SK-N-SH treated with all-trans-retinoic acid at 6 μM for 48 hours (cell line): ENCODE measurements around the gene CAMKMT.

ENCODE experiments used
- ATAC-seq: fragments of 200-7000 bp; cut with Tn5 transposase; 3 replicates; pipeline ENCODE4 v1.9.1; 2020; ENCODE audit warnings: mild to moderate bottlenecking, moderate library complexity
- ARNTL ChIP-seq: fragments of 450-650 bp; formaldehyde crosslinking; IDR thresholded peaks from 2 replicates; pipeline ENCODE4 v1.5.0; 2020; ENCODE audit warnings: low read depth, mild to moderate bottlenecking, moderate library complexity, borderline replicate concordance
- BACH2 ChIP-seq: fragments of 250-450 bp; sonication (Bioruptor Pico); IDR thresholded peaks from 2 replicates; pipeline ENCODE4 v1.9.0; 2021; ENCODE audit warnings: mild to moderate bottlenecking, borderline replicate concordance
- CREB5 ChIP-seq: fragments of 250-450 bp; sonication (Bioruptor Pico); IDR thresholded peaks from 2 replicates; pipeline ENCODE4 v1.5.1; 2020; ENCODE audit warnings: low read depth, mild to moderate bottlenecking, moderate library complexity
- CSDC2 ChIP-seq: fragments of 250-450 bp; sonication (Bioruptor Pico); IDR thresholded peaks from 2 replicates; pipeline ENCODE4 v1.5.0; 2020; ENCODE audit warnings: mild to moderate bottlenecking, moderate library complexity
- CSRNP3 ChIP-seq: fragments of 250-450 bp; sonication (Bioruptor Pico); IDR thresholded peaks from 2 replicates; pipeline ENCODE4 v1.5.1; 2021; ENCODE audit warnings: mild to moderate bottlenecking, moderate library complexity
- ESRRG ChIP-seq: fragments of 250-450 bp; sonication (Bioruptor Pico); IDR thresholded peaks from 2 replicates; pipeline ENCODE4 v1.6.1; 2021; ENCODE audit warnings: mild to moderate bottlenecking
- GLIS3 ChIP-seq: fragments of 250-450 bp; sonication (Bioruptor Pico); IDR thresholded peaks from 2 replicates; pipeline ENCODE4 v1.5.0; 2020; ENCODE audit warnings: mild to moderate bottlenecking, moderate library complexity
- ISL1 ChIP-seq: fragments of 250-450 bp; sonication (Bioruptor Pico); IDR thresholded peaks from 2 replicates; pipeline ENCODE4 v2.1.2; 2022; ENCODE audit warnings: mild to moderate bottlenecking, moderate library complexity
- PATZ1 ChIP-seq: fragments of 250-450 bp; sonication (Bioruptor Pico); IDR thresholded peaks from 2 replicates; pipeline ENCODE4 v1.8.0; 2020; ENCODE audit warnings: mild to moderate bottlenecking, moderate library complexity, borderline replicate concordance
- POU6F1 ChIP-seq: fragments of 250-450 bp; sonication (Bioruptor Pico); IDR thresholded peaks from 2 replicates; pipeline ENCODE4 v1.8.0; 2021; ENCODE audit warnings: low read depth, mild to moderate bottlenecking, moderate library complexity, borderline replicate concordance
- PPARA ChIP-seq: fragments of 250-450 bp; sonication (Bioruptor Pico); IDR thresholded peaks from 2 replicates; pipeline ENCODE4 v1.5.0; 2020; ENCODE audit warnings: mild to moderate bottlenecking, borderline replicate concordance
- RARB ChIP-seq: fragments of 250-450 bp; sonication (Bioruptor Pico); IDR thresholded peaks from 2 replicates; pipeline ENCODE4 v1.8.0; 2021; ENCODE audit warnings: mild to moderate bottlenecking, moderate library complexity
- SNAI2 ChIP-seq: fragments of 250-450 bp; sonication (Bioruptor Pico); IDR thresholded peaks from 2 replicates; pipeline ENCODE4 v1.5.0; 2020; ENCODE audit warnings: mild to moderate bottlenecking, moderate library complexity
- TCF4 ChIP-seq: fragments of 250-450 bp; sonication (Bioruptor Pico); IDR thresholded peaks from 2 replicates; pipeline ENCODE4 v1.8.0; 2021; ENCODE audit warnings: mild to moderate bottlenecking, moderate library complexity, borderline replicate concordance
- TOX ChIP-seq: fragments of 250-450 bp; sonication (Bioruptor Pico); IDR thresholded peaks from 2 replicates; pipeline ENCODE4 v1.8.0; 2021; ENCODE audit warnings: mild to moderate bottlenecking, moderate library complexity, borderline replicate concordance
- TSHZ2 ChIP-seq: fragments of 250-450 bp; sonication (Bioruptor Pico); IDR thresholded peaks from 2 replicates; pipeline ENCODE4 v1.5.0; 2020; ENCODE audit warnings: mild to moderate bottlenecking, moderate library complexity
- ZC3H10 ChIP-seq: fragments of 250-450 bp; sonication (Bioruptor Pico); IDR thresholded peaks from 2 replicates; pipeline ENCODE4 v1.5.1; 2021; ENCODE audit warnings: mild to moderate bottlenecking, moderate library complexity
- ZFP3 ChIP-seq: fragments of 250-450 bp; sonication (Bioruptor Pico); IDR thresholded peaks from 2 replicates; pipeline ENCODE4 v1.5.0; 2020; ENCODE audit warnings: mild to moderate bottlenecking, moderate library complexity
- ZNF565 ChIP-seq: fragments of 450-650 bp; formaldehyde crosslinking; conservative IDR thresholded peaks from 2 replicates; pipeline ENCODE4 v1.5.0; 2020; ENCODE audit warnings: low read depth, mild to moderate bottlenecking, moderate library complexity
- ZNF70 ChIP-seq: fragments of 450-650 bp; formaldehyde crosslinking; IDR thresholded peaks from 2 replicates; pipeline ENCODE4 v1.5.0; 2020; ENCODE audit warnings: mild to moderate bottlenecking, moderate library complexity
- ZNF8 ChIP-seq: fragments of 450-650 bp; formaldehyde crosslinking; IDR thresholded peaks from 2 replicates; pipeline ENCODE4 v1.5.0; 2020; ENCODE audit warnings: mild to moderate bottlenecking, moderate library complexity

Gene CAMKMT

GRCh38 chr2:44535376-44535775 lies 173.6 kb downstream of the CAMKMT start:
- TF ChIP-seq GLIS3 (CRISPR knock-in tag), result no peak
- TF ChIP-seq ARNTL, result no peak
- no peak for TF ChIP-seq SNAI2 (CRISPR knock-in tag)
- TF ChIP-seq PATZ1 (CRISPR knock-in tag), result no peak
- TF ChIP-seq ZNF70 (CRISPR knock-in tag), result no peak
- TF ChIP-seq TOX (CRISPR knock-in tag), result no peak
- TF ChIP-seq ZC3H10 (CRISPR knock-in tag), result no peak
- no peak for TF ChIP-seq ZNF8 (CRISPR knock-in tag)
- no peak for TF ChIP-seq ESRRG (CRISPR knock-in tag)
- no peak for TF ChIP-seq TSHZ2 (CRISPR knock-in tag)
- TF ChIP-seq PPARA (CRISPR knock-in tag), result no peak
- TF ChIP-seq CSDC2 (CRISPR knock-in tag), result no peak
- TF ChIP-seq TCF4 (CRISPR knock-in tag), result no peak
- no peak for TF ChIP-seq ISL1
- no peak for TF ChIP-seq ZFP3 (CRISPR knock-in tag)
- no peak for TF ChIP-seq POU6F1 (CRISPR knock-in tag)
- TF ChIP-seq RARB, result no peak
- no peak for TF ChIP-seq BACH2 (CRISPR knock-in tag)
- no peak for TF ChIP-seq CREB5 (CRISPR knock-in tag)
- no peak for ATAC-seq

GRCh38 chr2:44537264-44537663 lies 175.5 kb downstream of the CAMKMT start:
- no peak for TF ChIP-seq CSRNP3 (CRISPR knock-in tag)
- no peak for TF ChIP-seq RARB
- no peak for TF ChIP-seq BACH2 (CRISPR knock-in tag)
- TF ChIP-seq GLIS3 (CRISPR knock-in tag), result no peak
- TF ChIP-seq TSHZ2 (CRISPR knock-in tag), result no peak
- TF ChIP-seq CSDC2 (CRISPR knock-in tag), result no peak
- no peak for TF ChIP-seq ZNF565 (CRISPR knock-in tag)
- TF ChIP-seq ARNTL, result no peak
- no peak for TF ChIP-seq ZFP3 (CRISPR knock-in tag)
- no peak for TF ChIP-seq CREB5 (CRISPR knock-in tag)
- no peak for TF ChIP-seq ISL1
- no peak for TF ChIP-seq TOX (CRISPR knock-in tag)
- TF ChIP-seq POU6F1 (CRISPR knock-in tag), result no peak
- TF ChIP-seq ESRRG (CRISPR knock-in tag), result no peak
- TF ChIP-seq SNAI2 (CRISPR knock-in tag), result no peak
- no peak for TF ChIP-seq ZNF70 (CRISPR knock-in tag)
- TF ChIP-seq PATZ1 (CRISPR knock-in tag), result no peak
- no peak for ATAC-seq
